ENCODE data around the gene PLXNA2. TPM values are rescaled to one million over a fixed set of nuclear protein-coding genes. Genes with fewer than 3 reads are reported as not detected.

PLXNA2 gene
- total RNA-seq, 1 donor from 2014 or later: 54.8 TPM

GRCh38 chr1:208175508-208175895, 68.7 kb downstream of the PLXNA2 start:
- DNase-seq: no peak

GRCh38 chr1:208174731-208175507, 69.3 kb downstream of the PLXNA2 start:
- DNase-seq: peak; percentile 63

GRCh38 chr1:208174200-208174599, 70.0 kb downstream of the PLXNA2 start:
- DNase-seq: no peak

- no peak for DNase-seq
Measured at GRCh38 chr1:208173749-208174148, 70.4 kb downstream of the PLXNA2 start.

GRCh38 chr1:208172423-208173145, 71.6 kb downstream of the PLXNA2 start:
- no peak for DNase-seq

GRCh38 chr1:208171616-208172422, 72.4 kb downstream of the PLXNA2 start:
- DNase-seq: no peak

GRCh38 chr1:208170252-208170651, 73.9 kb downstream of the PLXNA2 start:
- DNase-seq: peak; percentile 38

- no peak for DNase-seq
Measured at GRCh38 chr1:208169081-208169879, 74.9 kb downstream of the PLXNA2 start.

GRCh38 chr1:208167261-208167869, 76.8 kb downstream of the PLXNA2 start:
- DNase-seq: no peak

GRCh38 chr1:208166340-208167138, 77.6 kb downstream of the PLXNA2 start:
- no peak for DNase-seq

GRCh38 chr1:208165659-208166058, 78.5 kb downstream of the PLXNA2 start:
- no peak for DNase-seq

GRCh38 chr1:208164609-208165008, 79.6 kb downstream of the PLXNA2 start:
- DNase-seq: no peak

GRCh38 chr1:208163539-208163938, 80.6 kb downstream of the PLXNA2 start:
- DNase-seq: no peak

GRCh38 chr1:208162903-208163302, 81.3 kb downstream of the PLXNA2 start:
- DNase-seq: no peak

- DNase-seq: no peak
Measured at GRCh38 chr1:208161656-208162375, 82.4 kb downstream of the PLXNA2 start.

- DNase-seq: no peak
Measured at GRCh38 chr1:208161005-208161404, 83.2 kb downstream of the PLXNA2 start.

- no peak for DNase-seq
Measured at GRCh38 chr1:208160259-208160819, 83.8 kb downstream of the PLXNA2 start.

- DNase-seq: no peak
Measured at GRCh38 chr1:208159555-208160258, 84.5 kb downstream of the PLXNA2 start.

All from dermis blood vessel endothelial cell (primary cell).